Activated CD8-positive, alpha-beta T cell treated with anti-CD3 and anti-CD28 coated beads for 36 hours (primary cell): ENCODE results near the gene SLC27A1. TPM values are rescaled to one million over a fixed set of nuclear protein-coding genes. Genes with fewer than 3 reads are reported as not detected.

Source experiments
- ATAC-seq: fragments of 200-7000 bp; cut with Tn5 transposase; one replicate; pipeline ENCODE4 v1.10.0; 2021; ENCODE audit warnings: mild to moderate bottlenecking, moderate library complexity
- CTCF ChIA-PET: fragments of 350-600 bp; sonication (Branson Sonifier 250); formaldehyde crosslinking; loops from one replicate; lab custom pipeline; 2021; ENCODE audit warnings: antibody characterized with exemption; lab: Charles Lee
- POLR2A ChIA-PET: fragments of 350-600 bp; sonication (Branson Sonifier 250); formaldehyde crosslinking; loops from one replicate; lab custom pipeline; 2021; ENCODE audit warnings: antibody characterized with exemption; lab: Charles Lee
- DNase-seq: peaks from one replicate; pipeline ENCODE4 v3.0.0-alpha.2; 2020
- H3K27ac Mint-ChIP-seq: one replicate; pipeline ENCODE4 v1.8.0; 2021; ENCODE audit warnings: mild to moderate bottlenecking, mixed read lengths
- H3K27me3 Mint-ChIP-seq: one replicate; pipeline ENCODE4 v1.8.0; 2021; ENCODE audit warnings: mixed read lengths
- H3K36me3 Mint-ChIP-seq: one replicate; pipeline ENCODE4 v1.8.0; 2021; ENCODE audit warnings: low read depth, mixed read lengths
- H3K4me1 Mint-ChIP-seq: one replicate; pipeline ENCODE4 v1.8.0; 2021; ENCODE audit warnings: low read depth, mixed read lengths
- H3K4me3 Mint-ChIP-seq: one replicate; pipeline ENCODE4 v1.8.0; 2021; ENCODE audit warnings: mild to moderate bottlenecking, moderate library complexity, mixed read lengths
- H3K9me3 Mint-ChIP-seq: one replicate; pipeline ENCODE4 v1.8.0; 2021; ENCODE audit warnings: mixed read lengths
- intact Hi-C: fragments of 100-400 bp; cut with micrococcal nuclease; formaldehyde crosslinking; loops from one replicate; pipeline ENCODE4 v1.10.0; 2022
- total RNA-seq, 2 experiments: library from RNA; stranded (reverse); gene quantifications; one replicate each; pipeline ENCODE4 v1.2.3, GENCODE V29; 2021
- TF ChIP-seq, protein P1 (sequence below): fragments of 200-600 bp; IDR thresholded peaks from one replicate; pipeline ENCODE4 v1.8.0; 2022; ENCODE audit warnings: antibody characterized with exemption, mild to moderate bottlenecking

Gene SLC27A1
- total RNA-seq, 2 experiments from 2014 or later: 3.5 to 3.6 TPM

- peak overlapping the region; percentile 93 for H3K27ac Mint-ChIP-seq
- intact Hi-C loops: no loop called here
- DNase-seq (peak; percentile 89), ATAC-seq (peak; percentile 84)
- no peaks in the 10 kb centered on the region for H3K9me3 Mint-ChIP-seq
- no peaks in the 10 kb centered on the region for H3K27me3 Mint-ChIP-seq
- H3K4me1 Mint-ChIP-seq: peaks cover 38% of the 10 kb centered on the region
- ChIA-PET CTCF (interaction anchor here (0.9 to 4.9 kb wide), 7 partner anchors 10 to 118 kb away, joined by 3 to 31 read pairs (median 5); partner anchors contain the start of gene BST2), POLR2A (interaction anchor here (1.1 to 3.2 kb wide), 4 partner anchors 9 to 35 kb away, joined by 3 to 26 read pairs (median 7); partner anchors contain the start of gene PGLS)
- TF ChIP-seq, protein P1, sequence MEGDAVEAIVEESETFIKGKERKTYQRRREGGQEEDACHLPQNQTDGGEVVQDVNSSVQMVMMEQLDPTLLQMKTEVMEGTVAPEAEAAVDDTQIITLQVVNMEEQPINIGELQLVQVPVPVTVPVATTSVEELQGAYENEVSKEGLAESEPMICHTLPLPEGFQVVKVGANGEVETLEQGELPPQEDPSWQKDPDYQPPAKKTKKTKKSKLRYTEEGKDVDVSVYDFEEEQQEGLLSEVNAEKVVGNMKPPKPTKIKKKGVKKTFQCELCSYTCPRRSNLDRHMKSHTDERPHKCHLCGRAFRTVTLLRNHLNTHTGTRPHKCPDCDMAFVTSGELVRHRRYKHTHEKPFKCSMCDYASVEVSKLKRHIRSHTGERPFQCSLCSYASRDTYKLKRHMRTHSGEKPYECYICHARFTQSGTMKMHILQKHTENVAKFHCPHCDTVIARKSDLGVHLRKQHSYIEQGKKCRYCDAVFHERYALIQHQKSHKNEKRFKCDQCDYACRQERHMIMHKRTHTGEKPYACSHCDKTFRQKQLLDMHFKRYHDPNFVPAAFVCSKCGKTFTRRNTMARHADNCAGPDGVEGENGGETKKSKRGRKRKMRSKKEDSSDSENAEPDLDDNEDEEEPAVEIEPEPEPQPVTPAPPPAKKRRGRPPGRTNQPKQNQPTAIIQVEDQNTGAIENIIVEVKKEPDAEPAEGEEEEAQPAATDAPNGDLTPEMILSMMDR: no peak
- H3K4me3 Mint-ChIP-seq: peak overlapping the region; percentile 49
- H3K36me3 Mint-ChIP-seq: peaks cover 20% of the 10 kb centered on the region
These were observed 52.9 kb downstream of the SLC27A1 start for GRCh38 chr19:17522988-17523872.

- DNase-seq (no peak), ATAC-seq (no peak)
- peaks cover 3% of the 10 kb centered on the region for H3K9me3 Mint-ChIP-seq
- no peak overlapping the region for H3K4me3 Mint-ChIP-seq
- POLR2A ChIA-PET: interaction anchor here (3.2 kb wide), 1 partner anchor 13 kb away, joined by 26 read pairs; the partner anchor contains the start of gene PGLS
- TF ChIP-seq, protein P1: no peak
- peaks cover 38% of the 10 kb centered on the region for H3K4me1 Mint-ChIP-seq
- H3K27ac Mint-ChIP-seq: no peak overlapping the region
- no peaks in the 10 kb centered on the region for H3K27me3 Mint-ChIP-seq
- peaks cover 13% of the 10 kb centered on the region for H3K36me3 Mint-ChIP-seq
- CTCF ChIA-PET: interaction anchor here (4.9 kb wide), 1 partner anchor 29 kb away, joined by 31 read pairs; no protein-coding TSS in a partner anchor
- intact Hi-C loops: no loop called here
These were observed 54.3 kb downstream of the SLC27A1 start for GRCh38 chr19:17524651-17525050.

DNA sequence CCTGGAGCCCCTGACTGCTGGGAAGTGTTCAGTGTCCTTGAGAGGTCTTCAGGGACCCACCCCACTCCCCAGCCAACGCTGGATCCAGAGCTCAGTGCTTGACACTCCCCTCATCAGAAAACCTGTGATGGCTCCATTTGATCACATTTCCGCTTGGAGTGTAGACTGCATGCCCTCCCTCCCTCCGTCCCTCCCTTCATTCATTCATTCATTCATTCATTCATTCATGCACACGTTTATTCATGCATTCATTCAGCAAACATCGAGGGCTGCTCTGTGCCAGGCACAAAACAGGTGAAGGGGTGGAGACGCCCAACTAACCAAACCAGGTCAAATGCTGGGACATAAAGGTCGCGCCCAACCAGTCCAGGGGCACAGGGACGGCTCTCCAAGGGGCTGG, 54.8 kb downstream of the SLC27A1 start:
- Mint-ChIP-seq H3K27me3 (no peaks in the 10 kb centered on the region), H3K36me3 (peaks cover 11% of the 10 kb centered on the region), H3K4me3 (no peak overlapping the region), H3K27ac (no peak overlapping the region), H3K4me1 (peaks cover 38% of the 10 kb centered on the region), H3K9me3 (peaks cover 3% of the 10 kb centered on the region)
- ATAC-seq: no peak
- no peak for DNase-seq
- TF ChIP-seq, protein P1: no peak
- CTCF ChIA-PET: interaction anchor here (1.0 to 4.9 kb wide), 2 partner anchors 29 to 49 kb away, joined by 3 to 31 read pairs; no protein-coding TSS in a partner anchor
- intact Hi-C loops: no loop called here
- POLR2A ChIA-PET: interaction anchor here (1.0 to 3.2 kb wide), 2 partner anchors 13 to 31 kb away, joined by 3 to 26 read pairs; partner anchors contain the start of gene PGLS

- Mint-ChIP-seq H3K4me1 (peaks cover 38% of the 10 kb centered on the region), H3K4me3 (no peak overlapping the region), H3K36me3 (peaks cover 9% of the 10 kb centered on the region), H3K9me3 (peaks cover 3% of the 10 kb centered on the region), H3K27me3 (no peaks in the 10 kb centered on the region), H3K27ac (no peak overlapping the region)
- ATAC-seq (peak; percentile 27), DNase-seq (peak; percentile 56)
- intact Hi-C loops: no loop called here
- POLR2A ChIA-PET: interaction anchor here (0.9 to 1.5 kb wide), 4 partner anchors 14 to 321 kb away, joined by 3 to 5 read pairs (median 3); partner anchors contain the start of gene JAK3
- TF ChIP-seq, protein P1: no peak
- CTCF ChIA-PET: interaction anchor here (0.7 to 1.6 kb wide), 2 partner anchors 31 to 61 kb away, joined by 3 to 5 read pairs; no protein-coding TSS in a partner anchor
These were observed 56.6 kb downstream of the SLC27A1 start for GRCh38 chr19:17526922-17527321.
